Omental fat pad (tissue), 4 donors: ENCODE measurements around the gene CXCL5. TPM values are rescaled to one million over a fixed set of nuclear protein-coding genes. Genes with fewer than 3 reads are reported as not detected.

ENCODE experiments used
- ATAC-seq: fragments of 150-250 bp; one replicate; pipeline ENCODE4 v1.9.1; 2016; ENCODE audit warnings: mild to moderate bottlenecking, moderate library complexity; ENCODE audit not compliant: low FRiP score
- DNase-seq: peaks from one replicate; pipeline ENCODE4 v3.0.0-alpha.2; 2019; ENCODE audit warnings: low spot score
- CTCF ChIP-seq, 3 donors: fragments of 450-650 bp; IDR thresholded peaks; one replicate each; pipeline ENCODE4 v1.5.1; 2016 to 2017; ENCODE audit warnings: antibody characterized with exemption in 3 of 3, mild to moderate bottlenecking in 3 of 3, moderate library complexity in 2 of 3
- total RNA-seq, 4 donors: library from RNA; depleted of rRNA; stranded (reverse); fragments of >200 nt; gene quantifications; one replicate each; pipeline ENCODE4 v1.1.0, GENCODE V29; 2016

CXCL5 gene
- total RNA-seq, 4 donors from 2014 or later = 0.56 to 1.8 TPM; not detected in 2

GRCh38 chr4:74005528-74005927, 7.1 kb upstream of the CXCL5 start:
- no peak for ATAC-seq
- no peak for TF ChIP-seq CTCF (IDR thresholded peaks at IDR 0.05)

GRCh38 chr4:74004668-74005067, 6.2 kb upstream of the CXCL5 start:
- ATAC-seq = no peak
- no peak for TF ChIP-seq CTCF (IDR thresholded peaks at IDR 0.05)
- DNase-seq = no peak

More at GRCh38 chr4:74005528-74005927, 7.1 kb upstream of the CXCL5 start:
- DNase-seq = no peak

DNA sequence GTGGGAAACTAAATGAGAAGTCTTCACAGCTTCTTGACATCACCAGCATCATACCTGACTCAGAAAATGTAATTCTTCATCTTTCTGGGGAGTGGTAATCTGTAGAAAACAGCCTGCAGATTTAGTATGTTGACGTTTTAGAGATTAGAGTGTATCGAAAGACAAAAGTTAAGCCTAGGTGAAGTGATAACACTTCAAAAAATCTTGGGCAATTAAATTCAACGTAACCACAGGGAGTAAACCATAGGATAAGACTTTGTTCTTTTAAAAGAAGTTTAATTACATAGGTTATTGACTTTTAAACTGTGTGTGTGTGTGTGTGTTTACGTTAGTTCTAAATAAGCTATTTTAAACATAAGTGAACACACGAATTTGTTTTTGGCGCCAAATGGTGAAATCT, 1.8 kb upstream of the CXCL5 start:
- DNase-seq (no peak), ATAC-seq (no peak)
- no peak for TF ChIP-seq CTCF (IDR thresholded peaks at IDR 0.05)

- no peak for TF ChIP-seq CTCF (IDR thresholded peaks at IDR 0.05)
- DNase-seq (no peak), ATAC-seq (no peak)
Measured at GRCh38 chr4:73992050-73992449, 6.4 kb downstream of the CXCL5 start.

DNA sequence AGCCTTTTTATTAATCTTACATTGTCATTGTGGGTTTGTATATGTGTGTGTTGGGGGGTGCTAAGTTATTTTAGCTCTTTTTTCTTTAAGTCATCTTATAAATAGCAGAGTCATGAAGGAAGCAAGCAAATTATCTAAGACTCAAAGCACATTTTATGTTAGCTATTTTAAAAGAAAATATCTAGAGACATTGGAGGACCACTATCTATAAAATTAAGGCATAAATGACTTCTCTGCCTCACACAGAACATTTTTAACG, 6.8 kb downstream of the CXCL5 start:
- DNase-seq (no peak), ATAC-seq (no peak)
- no peak for TF ChIP-seq CTCF (IDR thresholded peaks at IDR 0.05)

- ATAC-seq (no peak), DNase-seq (no peak)
- TF ChIP-seq CTCF (IDR thresholded peaks at IDR 0.05) = no peak
Measured at GRCh38 chr4:73990988-73991741, 7.3 kb downstream of the CXCL5 start.

GRCh38 chr4:73989928-73990327, 8.5 kb downstream of the CXCL5 start:
- DNase-seq (no peak), ATAC-seq (no peak)
- no peak for TF ChIP-seq CTCF (IDR thresholded peaks at IDR 0.05)
